H1 (cell line): ENCODE data around the gene CDH8. TPM values are rescaled to one million over a fixed set of nuclear protein-coding genes. Genes with fewer than 3 reads are reported as not detected.

ENCODE experiments used
- CTCF ChIA-PET: fragments of 300-600 bp; sonication (Branson Sonifier 250); formaldehyde crosslinking; loops from one replicate; lab custom pipeline; 2021; ENCODE audit not compliant: partially characterized antibody; lab: Charles Lee
- POLR2A ChIA-PET: fragments of 300-600 bp; sonication (Branson Sonifier 250); formaldehyde crosslinking; loops from one replicate; lab custom pipeline; 2021; ENCODE audit warnings: inconsistent platforms; ENCODE audit not compliant: partially characterized antibody; lab: Charles Lee
- DNase-seq, 2 experiments: peaks; one replicate each; pipeline versions ENCODE4 v3.0.0 to v3.0.0-alpha.2; 2010 to 2022; ENCODE audit warnings: low spot score in 2 of 2, low read depth in 1 of 2, mixed read lengths in 1 of 2
- FAIRE-seq: peaks from 2 replicates; lab custom pipeline; 2011; peaks lifted over from hg19 to GRCh38; lab: Jason Lieb, UNC
- H2AFZ ChIP-seq: 2 replicates; pipeline ENCODE4 v1.8.1; 2012; ENCODE audit warnings: low read length, inconsistent platforms
- H2AK5ac ChIP-seq: 2 replicates; pipeline ENCODE4 v1.6.1; 2013; ENCODE audit warnings: low read depth, low read length
- H2BK120ac ChIP-seq: replicated peaks from 2 replicates; pipeline ENCODE3; 2013; ENCODE audit warnings: low read depth, low read length, inconsistent platforms
- H2BK12ac ChIP-seq: 2 replicates; pipeline ENCODE4 v1.6.1; 2013; ENCODE audit warnings: low read depth, low read length
- H2BK15ac ChIP-seq: 2 replicates; pipeline ENCODE4 v1.6.1; 2013; ENCODE audit warnings: low read length
- H2BK20ac ChIP-seq: 2 replicates; pipeline ENCODE4 v1.6.1; 2013; ENCODE audit warnings: low read length
- H2BK5ac ChIP-seq: 2 replicates; pipeline ENCODE4 v1.6.1; 2013; ENCODE audit warnings: low read depth, low read length
- H3K14ac ChIP-seq: 2 replicates; pipeline ENCODE4 v1.6.1; 2013; ENCODE audit warnings: inconsistent platforms; ENCODE audit not compliant: insufficient read length
- H3K18ac ChIP-seq: 2 replicates; pipeline ENCODE4 v1.6.1; 2013; ENCODE audit warnings: low read length; ENCODE audit errors: extremely low read depth
- H3K23ac ChIP-seq: 2 replicates; pipeline ENCODE4 v1.6.1; 2013; ENCODE audit warnings: inconsistent platforms; ENCODE audit not compliant: insufficient read length
- H3K23me2 ChIP-seq: 2 replicates; pipeline ENCODE4 v1.6.1; 2013; ENCODE audit warnings: low read depth, low read length
- H3K27ac ChIP-seq: 2 replicates; pipeline ENCODE4 v1.6.1; 2011; ENCODE audit warnings: low read depth, low read length, inconsistent platforms
- H3K27me3 ChIP-seq, 4 experiments: replicated peaks in 1 of 4; 1 replicate in 1 of 4; 2 replicates in 3 of 4; pipeline versions ENCODE4 v1.6.1 to v1.8.1; 2011 to 2013; ENCODE audit warnings: low read length in 3 of 4, mild to moderate bottlenecking in 3 of 4, inconsistent platforms in 2 of 4, mixed read lengths in 2 of 4, moderate library complexity in 1 of 4; ENCODE audit not compliant: control insufficient read depth in 3 of 4, insufficient read depth in 3 of 4; ENCODE audit errors: extremely low read depth in 1 of 4
- H3K36me3 ChIP-seq, 4 experiments: 2 replicates each; pipeline versions ENCODE4 v1.6.1 to v1.8.1; 2011 to 2013; ENCODE audit warnings: mild to moderate bottlenecking in 4 of 4, low read length in 3 of 4, moderate library complexity in 2 of 4, control low read depth in 1 of 4, inconsistent platforms in 1 of 4; ENCODE audit not compliant: insufficient read depth in 4 of 4, control insufficient read depth in 2 of 4
- H3K4ac ChIP-seq: replicated peaks from 2 replicates; pipeline ENCODE3; 2013; ENCODE audit warnings: low read length, low read depth, mixed read lengths, inconsistent platforms; ENCODE audit not compliant: insufficient read length
- H3K4me1 ChIP-seq, 4 experiments: replicated peaks in 1 of 4; 1 replicate in 1 of 4; 2 replicates in 3 of 4; pipeline versions ENCODE4 v1.6.1 to v1.8.1; 2011 to 2013; ENCODE audit warnings: low read length in 3 of 4, inconsistent platforms in 2 of 4, mixed read lengths in 1 of 4; ENCODE audit not compliant: insufficient read depth in 4 of 4, control insufficient read depth in 3 of 4
- H3K4me2 ChIP-seq, 2 experiments: 2 replicates each; pipeline versions ENCODE4 v1.6.1 to v1.8.1; 2011 to 2013; ENCODE audit warnings: low read depth in 2 of 2, low read length in 2 of 2, control low read depth in 1 of 2, inconsistent platforms in 1 of 2, mild to moderate bottlenecking in 1 of 2; ENCODE audit not compliant: insufficient read depth in 1 of 2
- H3K4me3 ChIP-seq, 4 experiments: fragments of 200-600, 300-600 bp in 1 of 4; sonication (generic), shearing (Covaris generic), sonication (Bioruptor Twin) in 1 of 4; 2 replicates each; pipeline versions ENCODE4 v1.5.1 to v1.8.1; 2011 to 2016; ENCODE audit warnings: low read length in 4 of 4, low read depth in 3 of 4, control low read depth in 2 of 4, inconsistent platforms in 2 of 4, mild to moderate bottlenecking in 2 of 4, mixed read lengths in 1 of 4, moderate library complexity in 1 of 4; ENCODE audit not compliant: insufficient read depth in 2 of 4; ENCODE audit errors: extremely low read depth in 1 of 4
- H3K56ac ChIP-seq: replicated peaks from 2 replicates; pipeline ENCODE3; 2013; ENCODE audit warnings: low read depth, mild to moderate bottlenecking, mixed read lengths, low read length, inconsistent platforms; ENCODE audit not compliant: insufficient read length
- H3K79me1 ChIP-seq: 2 replicates; pipeline ENCODE4 v1.6.1; 2013; ENCODE audit warnings: low read depth, low read length, control low read depth
- H3K79me2 ChIP-seq, 2 experiments: 2 replicates each; pipeline versions ENCODE4 v1.6.1 to v1.8.1; 2012 to 2013; ENCODE audit warnings: low read length in 2 of 2, mild to moderate bottlenecking in 2 of 2, inconsistent platforms in 1 of 2; ENCODE audit not compliant: insufficient read depth in 2 of 2, control insufficient read depth in 1 of 2
- H3K9ac ChIP-seq, 4 experiments: replicated peaks in 1 of 4; 1 replicate in 1 of 4; 2 replicates in 3 of 4; pipeline versions ENCODE4 v1.6.1 to v1.8.1; 2011 to 2013; ENCODE audit warnings: low read depth in 3 of 4, low read length in 3 of 4, control low read depth in 2 of 4, mild to moderate bottlenecking in 2 of 4, moderate library complexity in 2 of 4, inconsistent platforms in 1 of 4; ENCODE audit errors: extremely low read depth in 1 of 4
- H3K9me3 ChIP-seq, 2 experiments: 2 replicates each; pipeline versions ENCODE4 v1.6.1 to v1.8.1; 2012 to 2013; ENCODE audit warnings: mild to moderate bottlenecking in 2 of 2, moderate library complexity in 2 of 2, control low read depth in 1 of 2, inconsistent platforms in 1 of 2, low read depth in 1 of 2, low read length in 1 of 2, mixed read lengths in 1 of 2; ENCODE audit not compliant: insufficient read depth in 2 of 2
- H4K20me1 ChIP-seq, 2 experiments: replicated peaks in 1 of 2; 2 replicates each; pipeline versions ENCODE3 to v1.8.1; 2011 to 2013; ENCODE audit warnings: inconsistent platforms in 2 of 2, low read length in 2 of 2, mild to moderate bottlenecking in 1 of 2; ENCODE audit not compliant: insufficient read depth in 2 of 2, control insufficient read depth in 1 of 2
- H4K5ac ChIP-seq: 2 replicates; pipeline ENCODE4 v1.6.1; 2013; ENCODE audit warnings: low read length, low read depth, mixed read lengths, inconsistent platforms; ENCODE audit not compliant: insufficient read length
- H4K8ac ChIP-seq: 2 replicates; pipeline ENCODE4 v1.8.0; 2013; ENCODE audit warnings: mild to moderate bottlenecking, moderate library complexity, low read length, inconsistent platforms; ENCODE audit not compliant: insufficient read depth; ENCODE audit errors: extremely low read depth
- H4K91ac ChIP-seq: replicated peaks from 2 replicates; pipeline ENCODE3; 2013; ENCODE audit warnings: low read length, mixed read lengths, inconsistent platforms; ENCODE audit not compliant: insufficient read length
- BACH1 ChIP-seq: IDR thresholded peaks from 2 replicates; pipeline ENCODE4 v1.6.1; 2012; ENCODE audit warnings: low read length, improper control_type of control experiment
- CEBPB ChIP-seq: IDR thresholded peaks from 2 replicates; pipeline ENCODE4 v1.6.1; 2012; ENCODE audit warnings: low read depth, low read length
- CHD1 ChIP-seq: IDR thresholded peaks from 2 replicates; pipeline ENCODE4 v1.6.1; 2012; ENCODE audit warnings: low read depth, low read length, improper control_type of control experiment
- CTBP2 ChIP-seq: IDR thresholded peaks from 2 replicates; pipeline ENCODE4 v1.7.0; 2011; ENCODE audit warnings: borderline replicate concordance, mild to moderate bottlenecking, moderate library complexity, mixed read lengths, low read length; ENCODE audit not compliant: insufficient read depth, insufficient read length
- EP300 ChIP-seq, 2 experiments: IDR thresholded peaks; 1 replicate in 1 of 2; 2 replicates in 1 of 2; pipeline ENCODE4 v1.6.1; 2011 to 2012; ENCODE audit warnings: low read depth in 2 of 2, low read length in 2 of 2, mild to moderate bottlenecking in 2 of 2, borderline replicate concordance in 1 of 2, inconsistent platforms in 1 of 2, moderate library complexity in 1 of 2
- GABPA ChIP-seq: IDR thresholded peaks from 2 replicates; pipeline ENCODE4 v1.6.1; 2011; ENCODE audit warnings: mild to moderate bottlenecking, low read length, moderate library complexity, borderline replicate concordance; ENCODE audit not compliant: insufficient read depth
- GTF2F1 ChIP-seq: IDR thresholded peaks from 2 replicates; pipeline ENCODE4 v1.6.1; 2012; ENCODE audit warnings: low read depth, low read length, improper control_type of control experiment, borderline replicate concordance
- NANOG ChIP-seq: IDR thresholded peaks from 2 replicates; pipeline ENCODE4 v1.6.1; 2011; ENCODE audit warnings: low read length, low read depth, mild to moderate bottlenecking, inconsistent platforms; ENCODE audit not compliant: insufficient read depth, poor library complexity, severe bottlenecking
- POLR2A ChIP-seq, 2 experiments: IDR thresholded peaks; 1 replicate in 1 of 2; 2 replicates in 1 of 2; pipeline ENCODE4 v1.6.1; 2011; ENCODE audit warnings: low read depth in 2 of 2, low read length in 2 of 2, mild to moderate bottlenecking in 2 of 2; ENCODE audit errors: control extremely low read depth in 1 of 2
- RAD21 ChIP-seq, 2 experiments: IDR thresholded peaks in 1 of 2; conservative IDR thresholded peaks in 1 of 2; 2 replicates each; pipeline ENCODE4 v1.6.1; 2011; ENCODE audit warnings: low read depth in 2 of 2, low read length in 2 of 2, improper control_type of control experiment in 1 of 2, inconsistent platforms in 1 of 2, mild to moderate bottlenecking in 1 of 2, moderate library complexity in 1 of 2
- YY1 ChIP-seq: IDR thresholded peaks from 2 replicates; pipeline ENCODE4 v1.6.1; 2011; ENCODE audit warnings: low read depth, mild to moderate bottlenecking, low read length
- WGBS, 2 experiments: shearing (Covaris generic) in 1 of 2; methylation state at CpG; one replicate each; pipeline versions ENCODE4 v1.1.6 to v1.1.7; 2013 to 2015; ENCODE audit warnings: low lambda C conversion rate in 2 of 2, mixed read lengths in 2 of 2, inconsistent platforms in 1 of 2, low coverage in 1 of 2, missing lambda C conversion rate in 1 of 2; ENCODE audit not compliant: insufficient replicate concordance in 2 of 2, insufficient coverage in 1 of 2, insufficient read length in 1 of 2; ENCODE audit errors: extremely low coverage in 1 of 2, missing lambda C conversion rate in 1 of 2; 5-methylcytosine and 5-hydroxymethylcytosine counted together
- polyA plus RNA-seq, 7 experiments: library from polyadenylated mRNA; depleted of rRNA in 3 of 7; stranded (reverse) in 5 of 7; unstranded in 2 of 7; fragments of >200 nt in 5 of 7; fragments of 200-250 nt in 2 of 7; gene quantifications; 1 replicate in 5 of 7; 2 replicates in 1 of 7; 4 replicates in 1 of 7; pipeline versions ENCODE4 v1.2.1 to v1.2.3, GENCODE V29; 2011 to 2013; ENCODE audit warnings: missing spikeins in 2 of 7, mixed read lengths in 2 of 7
- total RNA-seq: library from RNA; stranded (reverse); fragmentation: NEBNext Ultra II Directional; extraction: Animal tissue kit (Norgen Biotek cat#: 25700); gene quantifications from 2 replicates; pipeline ENCODE4 v1.2.1, GENCODE V29; 2021
- TF ChIP-seq, protein P1 (sequence below), 3 experiments: IDR thresholded peaks; 1 replicate in 2 of 3; 2 replicates in 1 of 3; pipeline versions ENCODE4 v1.5.1 to v1.6.1; 2011; ENCODE audit warnings: low read length in 3 of 3, mild to moderate bottlenecking in 3 of 3, inconsistent platforms in 2 of 3, low read depth in 1 of 3, moderate library complexity in 1 of 3; ENCODE audit not compliant: insufficient read depth in 1 of 3; ENCODE audit errors: control extremely low read depth in 1 of 3

Gene CDH8
- total and polyA plus RNA-seq, 2 of the 8 experiments (the other 6 are each of a cell fraction or from before 2014, with no cell fraction given), result 7.7 to 8.4 TPM

GRCh38 chr16:61665512-61665911, 370.7 kb downstream of the CDH8 start:
- no peak overlapping the region for H3K18ac ChIP-seq
- H3K36me3 ChIP-seq, result no peaks in the 10 kb centered on the region
- no peak overlapping the region for H2AK5ac ChIP-seq
- no peaks in the 10 kb centered on the region for H3K9me3 ChIP-seq
- ChIA-PET CTCF (no interaction called here), POLR2A (no interaction called here)
- H3K79me1 ChIP-seq, result no peaks in the 10 kb centered on the region
- no peak overlapping the region for H2BK15ac ChIP-seq
- H2BK12ac ChIP-seq, result no peak overlapping the region
- H4K8ac ChIP-seq, result no peak overlapping the region
- FAIRE-seq (no peak), DNase-seq (no peak)
- no peak overlapping the region for H3K4me2 ChIP-seq
- no peaks in the 10 kb centered on the region for H3K4me1 ChIP-seq
- H4K20me1 ChIP-seq, result no peaks in the 10 kb centered on the region
- no peak overlapping the region for H2BK120ac ChIP-seq
- H2BK20ac ChIP-seq, result no peak overlapping the region
- H2AFZ ChIP-seq, result no peak overlapping the region
- H3K23me2 ChIP-seq, result no peaks in the 10 kb centered on the region
- H3K27me3 ChIP-seq, result no peaks in the 10 kb centered on the region
- no peak overlapping the region for H3K4me3 ChIP-seq
- no peak overlapping the region for H4K5ac ChIP-seq
- H3K14ac ChIP-seq, result no peak overlapping the region
- H3K23ac ChIP-seq, result no peak overlapping the region
- H3K56ac ChIP-seq, result no peak overlapping the region
- H2BK5ac ChIP-seq, result no peak overlapping the region
- no peak overlapping the region for H4K91ac ChIP-seq
- no peak overlapping the region for H3K9ac ChIP-seq
- 78% methylated on average over 1 of the region's 1 CpG; no CpG with 5 or more reads in 1 of the 2 experiments for WGBS, 2 experiments
- no peak overlapping the region for H3K27ac ChIP-seq
- no peak overlapping the region for H3K4ac ChIP-seq
- no peaks in the 10 kb centered on the region for H3K79me2 ChIP-seq
- TF ChIP-seq YY1 (no peak), GABPA (no peak), EP300 (IDR thresholded peaks at IDR 0.05; ENCODE audit: borderline replicate concordance in 1 of 2, low read depth in 2 of 2, low read length in 2 of 2) (no peak), BACH1 (no peak), GTF2F1 (no peak), RAD21 (IDR thresholded peaks at IDR 0.05 in 1 of 2, conservative IDR thresholded peaks at IDR 0.05 in 1 of 2; ENCODE audit: low read depth in 2 of 2, low read length in 2 of 2) (no peak), CEBPB (no peak), NANOG (no peak), POLR2A (IDR thresholded peaks at IDR 0.05; ENCODE audit: control extremely low read depth in 1 of 2, low read depth in 2 of 2, low read length in 2 of 2) (no peak), CTBP2 (no peak), CHD1 (no peak)
- TF ChIP-seq, protein P1, sequence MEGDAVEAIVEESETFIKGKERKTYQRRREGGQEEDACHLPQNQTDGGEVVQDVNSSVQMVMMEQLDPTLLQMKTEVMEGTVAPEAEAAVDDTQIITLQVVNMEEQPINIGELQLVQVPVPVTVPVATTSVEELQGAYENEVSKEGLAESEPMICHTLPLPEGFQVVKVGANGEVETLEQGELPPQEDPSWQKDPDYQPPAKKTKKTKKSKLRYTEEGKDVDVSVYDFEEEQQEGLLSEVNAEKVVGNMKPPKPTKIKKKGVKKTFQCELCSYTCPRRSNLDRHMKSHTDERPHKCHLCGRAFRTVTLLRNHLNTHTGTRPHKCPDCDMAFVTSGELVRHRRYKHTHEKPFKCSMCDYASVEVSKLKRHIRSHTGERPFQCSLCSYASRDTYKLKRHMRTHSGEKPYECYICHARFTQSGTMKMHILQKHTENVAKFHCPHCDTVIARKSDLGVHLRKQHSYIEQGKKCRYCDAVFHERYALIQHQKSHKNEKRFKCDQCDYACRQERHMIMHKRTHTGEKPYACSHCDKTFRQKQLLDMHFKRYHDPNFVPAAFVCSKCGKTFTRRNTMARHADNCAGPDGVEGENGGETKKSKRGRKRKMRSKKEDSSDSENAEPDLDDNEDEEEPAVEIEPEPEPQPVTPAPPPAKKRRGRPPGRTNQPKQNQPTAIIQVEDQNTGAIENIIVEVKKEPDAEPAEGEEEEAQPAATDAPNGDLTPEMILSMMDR (IDR thresholded peaks at IDR 0.05; ENCODE audit: control extremely low read depth in 1 of 3, insufficient read depth in 1 of 3, low read depth in 1 of 3, low read length in 3 of 3), result no peak
